Neural progenitor cell (in vitro differentiated cells): Measurements from ENCODE around the gene KRTAP10-5. TPM values are rescaled to one million over a fixed set of nuclear protein-coding genes. Genes with fewer than 3 reads are reported as not detected.

ENCODE experiments used
- DNase-seq: peaks from one replicate; pipeline ENCODE4 v3.0.0-alpha.2; 2016; ENCODE audit warnings: low spot score
- H2AFZ ChIP-seq: fragments of 200-600 bp; sonication (generic); replicated peaks from 2 replicates; pipeline ENCODE4 v1.6.1; 2016; ENCODE audit warnings: antibody characterized with exemption
- H3F3A ChIP-seq: fragments of 200-600 bp; sonication (generic); 2 replicates; pipeline ENCODE4 v1.6.1; 2016; ENCODE audit warnings: antibody characterized with exemption, low read depth
- H3K27ac ChIP-seq: fragments of 200-600 bp; sonication (generic); 2 replicates; pipeline ENCODE4 v1.5.1; 2016; ENCODE audit warnings: mild to moderate bottlenecking
- H3K27me3 ChIP-seq: fragments of 200-600 bp; sonication (generic); 2 replicates; pipeline ENCODE4 v1.6.1; 2016; ENCODE audit warnings: mild to moderate bottlenecking, moderate library complexity
- H3K36me3 ChIP-seq: fragments of 200-600 bp; sonication (generic); 2 replicates; pipeline ENCODE4 v1.5.1; 2016
- H3K4me1 ChIP-seq: fragments of 200-600 bp; sonication (generic); 2 replicates; pipeline ENCODE4 v1.6.1; 2016; ENCODE audit warnings: mixed run types
- H3K4me2 ChIP-seq: fragments of 200-600 bp; sonication (generic); 2 replicates; pipeline ENCODE4 v1.6.1; 2016
- H3K4me3 ChIP-seq: fragments of 200-600 bp; sonication (generic); 2 replicates; pipeline ENCODE4 v1.5.1; 2016
- H3K79me2 ChIP-seq: fragments of 200-600 bp; sonication (generic); 2 replicates; pipeline ENCODE4 v1.6.1; 2016; ENCODE audit warnings: low read depth
- H3K9ac ChIP-seq: fragments of 200-600 bp; sonication (generic); 2 replicates; pipeline ENCODE4 v1.6.1; 2016
- H3K9me3 ChIP-seq: fragments of 200-600 bp; sonication (generic); 2 replicates; pipeline ENCODE4 v1.5.1; 2016; ENCODE audit warnings: low read depth
- H4K20me1 ChIP-seq: fragments of 200-600 bp; sonication (generic); 2 replicates; pipeline ENCODE4 v1.6.1; 2016; ENCODE audit warnings: low read depth
- H3K27ac Mint-ChIP-seq: 3 replicates; pipeline ENCODE4 v1.8.0; 2021; ENCODE audit warnings: mixed read lengths
- H3K27me3 Mint-ChIP-seq: 2 replicates; pipeline ENCODE4 v1.8.0; 2022; ENCODE audit warnings: low read depth, mild to moderate bottlenecking, inconsistent platforms, moderate library complexity, mixed read lengths; ENCODE audit not compliant: insufficient read depth
- H3K36me3 Mint-ChIP-seq: 3 replicates; pipeline ENCODE4 v1.8.0; 2021; ENCODE audit warnings: mixed read lengths
- H3K4me1 Mint-ChIP-seq: 3 replicates; pipeline ENCODE4 v1.8.0; 2021; ENCODE audit warnings: mixed read lengths
- H3K4me3 Mint-ChIP-seq: 3 replicates; pipeline ENCODE4 v1.8.0; 2021; ENCODE audit warnings: mild to moderate bottlenecking, moderate library complexity, mixed read lengths
- H3K9me3 Mint-ChIP-seq: 3 replicates; pipeline ENCODE4 v1.8.0; 2020; ENCODE audit warnings: mixed read lengths
- EZH2 ChIP-seq: fragments of 200-600 bp; sonication (generic); IDR thresholded peaks from 2 replicates; pipeline ENCODE4 v1.6.1; 2017; ENCODE audit warnings: antibody characterized with exemption, mild to moderate bottlenecking, moderate library complexity
- EZH2phosphoT487 ChIP-seq: fragments of 200-600 bp; sonication (generic); IDR thresholded peaks from 2 replicates; pipeline ENCODE4 v1.6.1; 2017; ENCODE audit warnings: antibody characterized with exemption
- total RNA-seq: library from RNA; depleted of rRNA; stranded (reverse); fragments of >200 nt; gene quantifications from 2 replicates; pipeline ENCODE4 v1.2.3, GENCODE V29; 2015; ENCODE audit warnings: low replicate concordance
- TF ChIP-seq, protein P1 (sequence below): fragments of 200-600 bp; sonication (generic); IDR thresholded peaks from 2 replicates; pipeline ENCODE4 v1.5.1; 2017; ENCODE audit warnings: antibody characterized with exemption, mild to moderate bottlenecking

KRTAP10-5 gene
- total RNA-seq, 1 donor from 2014 or later: not detected

DNA sequence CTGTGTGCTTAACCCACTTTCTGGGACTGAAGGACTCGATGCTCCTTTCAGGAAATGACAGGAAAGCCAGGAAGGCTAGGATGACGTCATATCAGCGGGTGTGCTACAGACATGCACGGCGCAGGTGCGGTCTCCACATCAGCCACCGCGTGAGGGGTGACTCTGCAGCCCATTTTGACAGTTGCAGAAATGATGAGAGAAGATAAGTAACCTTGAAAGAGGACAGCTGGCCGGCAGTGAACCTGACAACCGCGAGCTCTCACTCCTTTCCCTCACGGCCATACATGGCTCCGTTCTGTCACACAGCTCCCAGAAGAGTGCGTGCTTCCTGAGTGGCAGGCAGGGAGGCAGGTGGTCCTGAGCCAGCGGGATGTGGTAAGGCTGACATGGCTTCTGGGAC lies 1.7 kb upstream of the KRTAP10-5 start:
- Histone ChIP-seq H3K27me3 (no peaks in the 10 kb centered on the region), H3F3A (peaks cover 14% of the 10 kb centered on the region), H3K4me3 (no peak overlapping the region), H2AFZ (no peak overlapping the region), H3K4me2 (no peak overlapping the region), H3K4me1 (peaks cover 13% of the 10 kb centered on the region), H4K20me1 (no peaks in the 10 kb centered on the region), H3K36me3 (no peaks in the 10 kb centered on the region), H3K9me3 (peaks cover 7% of the 10 kb centered on the region), H3K9ac (no peak overlapping the region), H3K79me2 (no peaks in the 10 kb centered on the region), H3K27ac (no peak overlapping the region)
- Mint-ChIP-seq H3K27me3 (peaks cover 2% of the 10 kb centered on the region), H3K4me3 (no peak overlapping the region), H3K36me3 (no peaks in the 10 kb centered on the region), H3K4me1 (peaks cover 10% of the 10 kb centered on the region), H3K9me3 (peaks cover 37% of the 10 kb centered on the region), H3K27ac (peak overlapping the region; percentile 36)
- TF ChIP-seq, protein P1, sequence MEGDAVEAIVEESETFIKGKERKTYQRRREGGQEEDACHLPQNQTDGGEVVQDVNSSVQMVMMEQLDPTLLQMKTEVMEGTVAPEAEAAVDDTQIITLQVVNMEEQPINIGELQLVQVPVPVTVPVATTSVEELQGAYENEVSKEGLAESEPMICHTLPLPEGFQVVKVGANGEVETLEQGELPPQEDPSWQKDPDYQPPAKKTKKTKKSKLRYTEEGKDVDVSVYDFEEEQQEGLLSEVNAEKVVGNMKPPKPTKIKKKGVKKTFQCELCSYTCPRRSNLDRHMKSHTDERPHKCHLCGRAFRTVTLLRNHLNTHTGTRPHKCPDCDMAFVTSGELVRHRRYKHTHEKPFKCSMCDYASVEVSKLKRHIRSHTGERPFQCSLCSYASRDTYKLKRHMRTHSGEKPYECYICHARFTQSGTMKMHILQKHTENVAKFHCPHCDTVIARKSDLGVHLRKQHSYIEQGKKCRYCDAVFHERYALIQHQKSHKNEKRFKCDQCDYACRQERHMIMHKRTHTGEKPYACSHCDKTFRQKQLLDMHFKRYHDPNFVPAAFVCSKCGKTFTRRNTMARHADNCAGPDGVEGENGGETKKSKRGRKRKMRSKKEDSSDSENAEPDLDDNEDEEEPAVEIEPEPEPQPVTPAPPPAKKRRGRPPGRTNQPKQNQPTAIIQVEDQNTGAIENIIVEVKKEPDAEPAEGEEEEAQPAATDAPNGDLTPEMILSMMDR: no peak
- TF ChIP-seq EZH2 (no peak), EZH2phosphoT487 (no peak)
- DNase-seq: no peak

DNA sequence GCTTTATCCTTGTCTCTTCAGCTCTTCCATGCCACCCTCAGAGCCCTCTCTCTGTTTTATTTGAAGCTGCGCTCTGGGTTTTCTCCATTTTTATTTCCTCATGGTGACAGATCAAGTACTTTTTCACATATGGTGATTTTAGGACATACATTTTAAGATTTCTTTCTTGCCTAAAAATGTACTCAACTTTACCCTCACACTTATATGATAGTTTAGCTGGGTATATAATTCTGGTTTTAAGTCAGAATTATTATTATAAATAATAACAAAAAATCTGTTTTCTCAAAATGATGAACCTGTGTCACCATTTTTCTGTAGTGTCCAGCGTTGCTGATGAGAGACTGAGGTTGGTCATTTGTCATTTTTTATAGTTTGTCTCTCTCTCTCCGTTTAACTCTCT lies 754 bp upstream of the KRTAP10-5 start:
- H3K27ac ChIP-seq: no peak overlapping the region
- peaks cover 10% of the 10 kb centered on the region for H3K4me1 Mint-ChIP-seq

DNA sequence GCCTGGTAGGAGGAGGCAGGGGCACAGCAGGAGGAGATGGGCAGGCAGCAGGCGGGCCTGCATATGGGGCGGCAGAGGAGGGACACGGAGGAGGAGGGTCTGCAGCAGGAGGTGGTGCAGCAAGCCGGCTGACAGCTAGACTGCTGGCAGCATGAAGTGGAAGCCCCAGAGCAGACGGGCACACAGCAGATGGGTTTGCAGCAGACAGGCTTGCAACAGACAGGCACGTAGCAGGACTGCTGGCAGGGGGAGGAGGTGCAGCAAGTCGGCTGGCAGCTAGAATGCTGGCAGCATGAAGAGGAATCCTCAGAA lies 615 bp downstream of the KRTAP10-5 start:
- Histone ChIP-seq H3K27me3 (no peaks in the 10 kb centered on the region), H4K20me1 (no peaks in the 10 kb centered on the region), H3K9me3 (peaks cover 10% of the 10 kb centered on the region), H3K4me1 (peaks cover 13% of the 10 kb centered on the region), H3K9ac (no peak overlapping the region), H3F3A (peaks cover 14% of the 10 kb centered on the region), H3K4me2 (no peak overlapping the region), H3K27ac (no peak overlapping the region), H2AFZ (no peak overlapping the region), H3K4me3 (no peak overlapping the region), H3K36me3 (no peaks in the 10 kb centered on the region), H3K79me2 (no peaks in the 10 kb centered on the region)
- DNase-seq: no peak
- TF ChIP-seq EZH2phosphoT487 (no peak), EZH2 (no peak)
- TF ChIP-seq, protein P1: no peak
- peaks cover 11% of the 10 kb centered on the region for H3K4me1 Mint-ChIP-seq
- peaks cover 4% of the 10 kb centered on the region for H3K27me3 Mint-ChIP-seq
- H3K9me3 Mint-ChIP-seq: peaks cover 44% of the 10 kb centered on the region
- H3K36me3 Mint-ChIP-seq: no peaks in the 10 kb centered on the region
- H3K27ac Mint-ChIP-seq: no peak overlapping the region
- no peak overlapping the region for H3K4me3 Mint-ChIP-seq

More for the DNA sequence above, 754 bp upstream of the KRTAP10-5 start:
- no peak overlapping the region for H3K9ac ChIP-seq
- no peak overlapping the region for H3K4me3 ChIP-seq
- no peaks in the 10 kb centered on the region for H3K79me2 ChIP-seq
- no peaks in the 10 kb centered on the region for H4K20me1 ChIP-seq
- H3K27me3 Mint-ChIP-seq: no peaks in the 10 kb centered on the region
- no peak overlapping the region for H2AFZ ChIP-seq
- H3K9me3 Mint-ChIP-seq: peaks cover 42% of the 10 kb centered on the region
- DNase-seq: no peak
- H3K4me1 ChIP-seq: peaks cover 13% of the 10 kb centered on the region
- no peaks in the 10 kb centered on the region for H3K36me3 Mint-ChIP-seq
- H3K4me2 ChIP-seq: no peak overlapping the region
- no peak overlapping the region for H3K4me3 Mint-ChIP-seq
- H3K27me3 ChIP-seq: no peaks in the 10 kb centered on the region
- H3F3A ChIP-seq: peaks cover 14% of the 10 kb centered on the region
- H3K9me3 ChIP-seq: peaks cover 10% of the 10 kb centered on the region
- no peak overlapping the region for H3K27ac Mint-ChIP-seq
- TF ChIP-seq, protein P1: no peak
- TF ChIP-seq EZH2phosphoT487 (no peak), EZH2 (no peak)
- H3K36me3 ChIP-seq: no peaks in the 10 kb centered on the region
